K562 (cell line): Measurements from ENCODE around the gene ULK1. TPM values are rescaled to one million over a fixed set of nuclear protein-coding genes. Genes with fewer than 3 reads are reported as not detected.

ENCODE experiments used
- ATAC-seq: fragments of 200-7000 bp; cut with Tn5 transposase; 3 replicates; pipeline ENCODE4 v1.9.1; 2020; ENCODE audit warnings: moderate library complexity
- BruUV-seq: library from RNA; stranded (reverse); fragments of 400-500 nt; replicated peaks from 2 replicates; lab custom pipeline; 2021; lab: Mats Ljungman, UMichigan
- CTCF ChIA-PET: fragments of 300-600 bp; formaldehyde crosslinking; extraction: SDS; loops from one replicate; lab custom pipeline; 2021; ENCODE audit warnings: low intra/inter-chr PET ratio; lab: Yijun Ruan, JAX
- POLR2A ChIA-PET: fragments of 300-600, 350-650 bp; sonication (Branson Sonifier 250); formaldehyde crosslinking; extraction: SDS; loops from one replicate; lab custom pipeline; 2021; ENCODE audit warnings: antibody characterized with exemption, inconsistent platforms; lab: Yijun Ruan, JAX
- DNase-seq, 4 experiments: peaks; one replicate each; pipeline versions ENCODE4 v3.0.0 to v3.0.0-alpha.2; 2011 to 2018; ENCODE audit warnings: low spot score in 3 of 4, mixed read lengths in 3 of 4; ENCODE audit errors: extremely low read depth in 1 of 4
- FAIRE-seq: peaks from 2 replicates; lab custom pipeline; 2011; peaks lifted over from hg19 to GRCh38; lab: Jason Lieb, UNC
- H2AFZ ChIP-seq: 2 replicates; pipeline ENCODE4 v1.6.0; 2011; ENCODE audit warnings: low read depth, low read length, control low read depth, inconsistent platforms
- H3K27ac ChIP-seq: fragments of 200-600 bp; 3 replicates; pipeline ENCODE4 v1.8.0; 2011; ENCODE audit warnings: low read depth, mild to moderate bottlenecking, control low read depth, inconsistent platforms, low read length, moderate library complexity, mixed read lengths; ENCODE audit errors: extremely low read depth
- H3K27me3 ChIP-seq, 2 experiments: fragments of 300-600 bp in 1 of 2; 2 replicates in 1 of 2; 3 replicates in 1 of 2; pipeline versions ENCODE4 v1.6.0 to v1.8.0; 2011; ENCODE audit warnings: inconsistent platforms in 2 of 2, low read length in 2 of 2, mild to moderate bottlenecking in 1 of 2, mixed read lengths in 1 of 2, moderate library complexity in 1 of 2; ENCODE audit not compliant: control insufficient read depth in 2 of 2, insufficient read depth in 2 of 2
- H3K36me3 ChIP-seq: fragments of 300-600 bp; 3 replicates; pipeline ENCODE4 v1.8.0; 2011; ENCODE audit warnings: mild to moderate bottlenecking, low read length, inconsistent platforms; ENCODE audit not compliant: control insufficient read depth, insufficient read depth
- H3K4me1 ChIP-seq, 2 experiments: fragments of 200-600 bp in 1 of 2; replicated peaks in 1 of 2; 2 replicates in 1 of 2; 3 replicates in 1 of 2; pipeline versions ENCODE4 v1.5.1 to v1.8.0; 2011; ENCODE audit warnings: inconsistent platforms in 2 of 2, low read length in 2 of 2, mild to moderate bottlenecking in 1 of 2, mixed read lengths in 1 of 2, moderate library complexity in 1 of 2; ENCODE audit not compliant: control insufficient read depth in 2 of 2, insufficient read depth in 2 of 2
- H3K4me2 ChIP-seq: 2 replicates; pipeline ENCODE4 v1.6.1; 2011; ENCODE audit warnings: low read length, control low read depth, inconsistent platforms, mixed read lengths; ENCODE audit not compliant: insufficient read depth
- H3K4me3 ChIP-seq: fragments of 200-600 bp; sonication (generic), shearing (Covaris generic); 2 replicates; pipeline ENCODE4 v1.5.1; 2016; ENCODE audit warnings: control low read depth, inconsistent platforms
- H3K79me2 ChIP-seq: fragments of 200-600 bp; 3 replicates; pipeline ENCODE4 v1.8.0; 2011; ENCODE audit warnings: low read length, inconsistent platforms; ENCODE audit not compliant: control insufficient read depth, insufficient read depth
- H3K9ac ChIP-seq, 2 experiments: 2 replicates each; pipeline versions ENCODE4 v1.6.0 to v1.6.1; 2011; ENCODE audit warnings: low read depth in 2 of 2, low read length in 2 of 2, control low read depth in 1 of 2, inconsistent platforms in 1 of 2, mild to moderate bottlenecking in 1 of 2, mixed read lengths in 1 of 2; ENCODE audit not compliant: insufficient read depth in 1 of 2
- H3K9me1 ChIP-seq: one replicate; pipeline ENCODE4 v1.6.0; 2011; ENCODE audit warnings: inconsistent platforms, mild to moderate bottlenecking, low read length, moderate library complexity; ENCODE audit not compliant: control insufficient read depth, insufficient read depth
- H3K9me3 ChIP-seq: replicated peaks from 2 replicates; pipeline ENCODE4 v1.5.1; 2011; ENCODE audit warnings: low read depth, low read length, inconsistent platforms; ENCODE audit not compliant: control insufficient read depth, insufficient read depth
- H4K20me1 ChIP-seq: replicated peaks from 2 replicates; pipeline ENCODE4 v1.6.1; 2011; ENCODE audit warnings: low read length, inconsistent platforms, mixed read lengths; ENCODE audit not compliant: control insufficient read depth, insufficient read depth
- BDP1 ChIP-seq: IDR thresholded peaks from 3 replicates; pipeline ENCODE4 v1.6.1; 2011; ENCODE audit not compliant: insufficient read length, insufficient read depth
- CCAR2 ChIP-seq: fragments of 200-400 bp; formaldehyde crosslinking; IDR thresholded peaks from 2 replicates; pipeline ENCODE4 v1.6.1; 2017; ENCODE audit warnings: mild to moderate bottlenecking, low read depth, low read length
- ERF ChIP-seq: fragments of 450-650 bp; formaldehyde crosslinking; IDR thresholded peaks from 2 replicates; pipeline ENCODE4 v1.4.0; 2020; ENCODE audit warnings: mild to moderate bottlenecking, mixed read lengths
- SRSF3 ChIP-seq: fragments of 200-400 bp; formaldehyde crosslinking; IDR thresholded peaks from 2 replicates; pipeline ENCODE4 v1.6.1; 2016; ENCODE audit warnings: mild to moderate bottlenecking, low read length, moderate library complexity; ENCODE audit not compliant: insufficient read depth
- ZKSCAN1 ChIP-seq: fragments of 150-350 bp; IDR thresholded peaks from 2 replicates; pipeline ENCODE4 v1.6.1; 2016; ENCODE audit warnings: low read depth, low read length
- WGBS: fragments of 100-300 bp; shearing (Covaris generic); methylation state at CpG from one replicate; pipeline ENCODE4 v1.1.6; 2016; ENCODE audit warnings: low coverage, mixed read lengths; ENCODE audit not compliant: insufficient coverage; ENCODE audit errors: missing lambda C conversion rate; 5-methylcytosine and 5-hydroxymethylcytosine counted together
- in situ Hi-C: fragments of 300-500 bp; cut with MboI; formaldehyde crosslinking; loops from 4 replicates; pipeline ENCODE4 v1.15.0; 2018; ENCODE audit warnings: inconsistent platforms, mixed read lengths
- intact Hi-C: fragments of 100-400 bp; cut with micrococcal nuclease; formaldehyde crosslinking; loops from 2 replicates; pipeline ENCODE4 v1.14.2; 2022
- polyA plus RNA-seq, 8 experiments: library from polyadenylated mRNA; depleted of rRNA in 4 of 8; stranded (reverse) in 5 of 8; unstranded in 3 of 8; fragments of >200 nt; fragmentation: Nextera tagmentation in 2 of 8; fragmentation: Illumina TruSeq in 1 of 8; extraction: Ambion mirVana in 2 of 8; extraction: Trizol in 1 of 8; gene quantifications; 2 replicates each; pipeline versions ENCODE4 v1.2.1 to v1.2.3, GENCODE V29; 2011 to 2014; ENCODE audit warnings: inconsistent platforms in 1 of 8, missing spikeins in 1 of 8
- total RNA-seq, 7 experiments: library from RNA; depleted of rRNA in 6 of 7; stranded (reverse); fragments of >200 nt in 6 of 7; fragmentation: Illumina TruSeq in 2 of 7; extraction: Trizol in 2 of 7; gene quantifications; 2 replicates each; pipeline versions ENCODE4 v1.2.1 to v1.2.3, GENCODE V29; 2011 to 2021; ENCODE audit warnings: low replicate concordance in 1 of 7
- TF ChIP-seq, protein P1 (sequence below): sonication (generic); formaldehyde crosslinking; IDR thresholded peaks from 2 replicates; pipeline ENCODE4 v1.8.0; 2022; ENCODE audit warnings: missing genetic modification reagents, mild to moderate bottlenecking, borderline replicate concordance

The ULK1 gene
- total and polyA plus RNA-seq, 9 of the 15 experiments (the other 6 are each of a cell fraction or from before 2014, with no cell fraction given): 0.15 to 29.4 (median 2.5) TPM

- TF ChIP-seq, protein P1, sequence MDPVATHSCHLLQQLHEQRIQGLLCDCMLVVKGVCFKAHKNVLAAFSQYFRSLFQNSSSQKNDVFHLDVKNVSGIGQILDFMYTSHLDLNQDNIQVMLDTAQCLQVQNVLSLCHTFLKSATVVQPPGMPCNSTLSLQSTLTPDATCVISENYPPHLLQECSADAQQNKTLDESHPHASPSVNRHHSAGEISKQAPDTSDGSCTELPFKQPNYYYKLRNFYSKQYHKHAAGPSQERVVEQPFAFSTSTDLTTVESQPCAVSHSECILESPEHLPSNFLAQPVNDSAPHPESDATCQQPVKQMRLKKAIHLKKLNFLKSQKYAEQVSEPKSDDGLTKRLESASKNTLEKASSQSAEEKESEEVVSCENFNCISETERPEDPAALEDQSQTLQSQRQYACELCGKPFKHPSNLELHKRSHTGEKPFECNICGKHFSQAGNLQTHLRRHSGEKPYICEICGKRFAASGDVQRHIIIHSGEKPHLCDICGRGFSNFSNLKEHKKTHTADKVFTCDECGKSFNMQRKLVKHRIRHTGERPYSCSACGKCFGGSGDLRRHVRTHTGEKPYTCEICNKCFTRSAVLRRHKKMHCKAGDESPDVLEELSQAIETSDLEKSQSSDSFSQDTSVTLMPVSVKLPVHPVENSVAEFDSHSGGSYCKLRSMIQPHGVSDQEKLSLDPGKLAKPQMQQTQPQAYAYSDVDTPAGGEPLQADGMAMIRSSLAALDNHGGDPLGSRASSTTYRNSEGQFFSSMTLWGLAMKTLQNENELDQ (CRISPR knock-in tag): no peak
Observed at GRCh38 chr12:131901431-131902331, 7.3 kb downstream of the ULK1 start (continued).

- ATAC-seq (peak; percentile 6; the same call in 2 of the 3 replicates), DNase-seq (no peak), FAIRE-seq (no peak)
- CTCF ChIA-PET: no interaction called here
- Histone ChIP-seq H3K4me1 (peaks cover 0 to 43% of the 10 kb centered on the region in 2 experiments; a peak in 2 of 5 replicates), H4K20me1 (peaks cover 21% of the 10 kb centered on the region; the same call in 1 of the 2 replicates), H3K9ac (peak overlapping the region in 1 of 2 experiments; percentile 58; a peak in 2 of 4 replicates), H3K79me2 (no peaks in the 10 kb centered on the region; the same call in 2 of the 3 replicates), H3K4me2 (no peak overlapping the region), H3K36me3 (no peaks in the 10 kb centered on the region), H3K27me3 (no peaks in the 10 kb centered on the region), H2AFZ (no peak overlapping the region), H3K9me1 (no peaks in the 10 kb centered on the region), H3K4me3 (no peak overlapping the region), H3K27ac (no peak overlapping the region), H3K9me3 (no peaks in the 10 kb centered on the region)
- POLR2A ChIA-PET: interaction anchor here (0.6 to 1.4 kb wide), 4 partner anchors 9 to 34 kb away, joined by 3 to 4 read pairs (median 4); no protein-coding TSS in a partner anchor
- TF ChIP-seq ERF (CRISPR knock-in tag) (no peak), BDP1 (no peak), SRSF3 (no peak), CCAR2 (no peak), ZKSCAN1 (no peak)
- intact Hi-C loops (no loop called here), in situ Hi-C loops (no loop called here)
- 61% methylated on average over 21 of the region's 25 CpGs for WGBS
- no TSS peak for BruUV-seq
Observed at GRCh38 chr12:131902332-131903241, 8.2 kb downstream of the ULK1 start.
